GM21786 (cell line): ENCODE data around the gene GAS2L1.
"Not testable (repeated sequence)": the region's sequence is repeated elsewhere in the genome, so short reads cannot be mapped to it uniquely, and the experiment has no call there.

Experiments used
- ATAC-seq: cut with Tn5 transposase; IDR thresholded peaks from one replicate; pipeline ENCODE4 v1.9.1; 2021; ENCODE audit not compliant: unreplicated experiment

The GAS2L1 gene

GRCh38 chr22:29340566-29340965 lies 34.1 kb downstream of the GAS2L1 start:
- no peak for ATAC-seq

DNA sequence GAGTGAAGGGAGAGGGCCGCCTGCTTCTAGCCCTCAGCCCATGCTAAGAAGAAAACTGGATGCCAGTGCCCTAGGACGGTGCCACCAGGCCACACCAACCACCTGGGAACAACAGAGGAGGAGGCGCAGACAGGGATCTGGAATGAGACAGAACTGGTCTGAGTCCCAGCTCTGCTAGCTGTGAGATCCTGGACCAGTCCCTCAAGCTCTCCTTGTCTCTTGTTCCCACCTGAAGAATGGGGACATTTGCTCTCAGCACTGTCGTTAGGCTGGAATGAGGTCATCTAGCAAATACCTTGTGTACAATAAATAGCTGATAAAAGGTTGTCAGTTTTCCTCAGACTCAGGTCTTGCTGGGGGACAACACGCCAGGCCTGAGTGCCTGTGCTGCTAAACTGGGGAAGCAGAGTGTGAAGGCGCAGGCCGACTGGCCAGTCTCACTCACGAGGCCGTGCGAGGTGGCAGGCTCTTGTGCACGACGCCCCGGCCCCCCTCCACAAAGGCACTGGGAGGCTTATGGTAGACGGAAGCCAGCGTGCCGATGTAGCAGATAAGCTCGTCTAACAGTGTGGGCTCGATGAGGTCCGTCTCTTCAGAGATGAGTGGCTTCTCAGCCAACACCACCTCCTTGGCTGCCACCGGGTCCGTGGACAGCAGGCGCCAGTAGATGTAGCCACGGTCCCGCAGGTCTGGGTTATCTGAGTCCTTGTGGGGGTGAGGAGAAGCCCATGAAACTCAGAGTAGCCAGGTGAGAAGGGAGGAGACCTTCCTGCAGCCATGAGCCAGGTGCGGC lies 34.8 kb downstream of the GAS2L1 start:
- ATAC-seq, result no peak

DNA sequence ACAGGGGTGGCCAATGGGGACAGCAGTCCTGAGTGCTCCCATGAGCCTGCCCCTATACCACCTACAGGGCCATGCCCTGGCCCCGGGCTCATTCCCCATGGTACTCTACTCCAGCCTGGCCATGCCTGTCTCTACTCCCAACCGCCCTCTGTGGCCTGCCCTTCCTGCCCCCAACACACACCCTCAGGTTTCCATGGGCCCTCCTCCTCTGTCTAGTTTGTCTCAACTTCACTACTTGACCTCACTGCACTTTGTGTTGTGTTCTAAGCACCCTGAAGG lies 35.3 kb downstream of the GAS2L1 start:
- no peak for ATAC-seq

DNA sequence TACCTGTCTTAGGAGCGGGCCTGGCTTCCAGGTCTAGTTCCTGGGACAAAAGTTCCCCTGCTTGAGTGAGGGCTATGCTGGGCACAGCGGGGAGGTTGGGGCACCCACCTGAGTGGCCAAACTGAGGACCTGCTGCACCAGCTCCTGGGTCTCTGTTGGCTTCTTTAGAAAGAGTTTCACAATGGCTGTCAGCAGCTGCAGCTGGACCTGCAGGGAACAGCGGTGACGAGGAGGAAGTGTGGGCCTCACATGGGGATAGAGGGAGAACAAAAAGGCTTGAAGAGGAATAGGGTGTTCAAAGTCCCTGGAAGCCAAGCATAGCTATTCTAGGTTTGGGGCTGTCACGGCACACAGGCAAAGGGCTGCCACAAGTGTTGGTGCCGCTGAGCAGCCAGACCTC lies 35.7 kb downstream of the GAS2L1 start:
- no peak for ATAC-seq

DNA sequence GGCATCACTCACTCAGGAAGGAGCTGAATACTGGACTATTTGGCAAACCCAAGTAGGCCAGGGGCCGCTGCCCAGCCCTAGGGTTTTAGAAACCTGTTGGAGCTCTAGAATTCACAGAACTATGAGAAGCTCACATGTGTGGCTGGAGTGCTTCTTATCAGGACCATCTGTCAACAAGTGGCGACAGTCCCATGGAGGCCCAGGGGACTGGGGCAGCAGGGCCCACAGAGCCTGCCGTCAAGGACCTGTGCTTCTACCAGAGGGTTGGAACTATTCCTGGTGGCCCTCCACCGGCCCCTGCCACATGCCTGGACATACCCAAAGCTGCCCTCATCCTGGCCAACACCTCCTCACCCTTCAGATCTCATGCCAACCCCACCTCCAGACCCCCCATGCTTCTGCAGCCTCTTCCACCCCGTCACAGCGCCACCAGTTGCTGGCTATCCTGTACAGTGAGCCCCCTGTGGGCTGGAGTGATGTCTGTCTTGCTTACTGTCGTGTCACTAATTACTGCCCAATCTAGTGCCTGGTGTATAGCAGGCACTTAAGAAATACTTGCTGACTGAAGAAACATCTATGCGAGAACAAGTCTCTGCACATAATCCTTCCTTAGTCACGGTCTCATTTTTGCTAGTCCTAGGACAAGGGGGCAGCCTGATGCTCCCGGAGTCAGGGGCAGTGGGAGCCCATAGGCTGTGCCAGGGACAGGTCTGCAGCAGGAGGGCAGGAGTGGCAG lies 36.3 kb downstream of the GAS2L1 start:
- ATAC-seq, result no peak

DNA sequence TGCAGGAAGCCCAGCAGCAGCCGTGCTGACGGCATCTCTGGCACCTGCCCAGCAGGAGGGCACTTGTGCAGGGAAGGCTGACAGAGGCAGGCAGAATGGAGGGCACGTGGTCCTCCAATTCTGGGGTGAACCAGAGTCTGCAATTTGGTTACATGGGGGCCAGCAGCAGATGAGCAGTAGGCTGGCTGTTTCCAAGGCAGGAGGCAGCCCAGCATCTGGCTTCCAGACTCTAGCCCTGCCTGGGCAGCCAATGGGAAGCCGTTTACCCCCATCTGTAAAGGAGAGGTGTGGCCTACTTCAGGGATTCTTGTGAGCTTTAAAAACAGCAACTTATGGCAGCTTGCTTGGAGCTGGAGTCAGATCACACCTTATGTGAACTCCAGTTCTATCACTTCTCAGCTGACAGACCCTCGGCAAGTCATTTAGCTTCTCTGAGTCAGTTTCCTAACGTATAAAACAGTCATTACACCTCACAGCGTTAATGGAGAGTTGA lies 36.9 kb downstream of the GAS2L1 start:
- no peak for ATAC-seq

DNA sequence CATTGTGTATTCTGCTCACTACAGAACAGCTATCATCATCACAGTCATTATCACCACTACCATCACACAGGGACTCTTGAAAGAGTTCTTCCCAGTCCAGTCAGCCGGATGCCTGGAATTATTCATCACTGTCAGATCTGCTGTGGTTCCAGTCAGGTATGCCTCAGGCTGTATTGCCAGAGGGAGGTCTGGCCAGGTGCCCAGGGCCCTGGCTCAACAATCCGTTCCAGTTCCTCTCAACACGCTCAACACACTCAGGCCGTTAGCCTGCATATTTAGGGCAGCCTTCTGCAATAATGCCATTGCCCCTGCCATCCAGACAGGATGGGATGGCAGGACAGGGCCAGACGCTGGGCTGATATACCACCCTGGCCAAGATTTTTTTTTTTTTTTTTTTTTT lies 37.7 kb downstream of the GAS2L1 start:
- no peak for ATAC-seq

DNA sequence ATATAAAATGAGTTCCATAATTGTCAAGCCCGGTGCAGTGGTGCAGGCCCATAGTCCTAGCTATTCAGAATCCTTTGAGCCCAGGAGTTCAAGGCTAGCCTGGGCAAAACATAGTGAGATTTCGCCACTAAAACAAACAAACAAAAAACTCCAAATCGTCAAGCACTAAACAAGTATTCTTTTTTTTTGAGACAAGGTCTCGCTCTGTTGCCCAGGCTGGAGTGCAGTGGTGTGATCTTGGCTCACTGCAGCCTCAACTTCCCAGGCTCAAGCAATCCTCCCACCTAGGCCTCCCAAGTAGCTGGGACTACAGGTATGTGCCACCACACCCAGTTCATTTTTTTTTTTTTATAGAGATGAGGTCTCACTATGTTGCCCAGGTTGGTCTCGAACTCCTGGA lies 38.4 kb downstream of the GAS2L1 start:
- ATAC-seq, result not testable (repeated sequence)

- ATAC-seq, result no peak
These were observed 39.5 kb downstream of the GAS2L1 start for GRCh38 chr22:29345932-29346331.

GRCh38 chr22:29346659-29347058 lies 40.2 kb downstream of the GAS2L1 start:
- no peak for ATAC-seq

- ATAC-seq, result no peak
These were observed 41.6 kb downstream of the GAS2L1 start for GRCh38 chr22:29348041-29348440.

GRCh38 chr22:29348956-29349355 lies 42.5 kb downstream of the GAS2L1 start:
- ATAC-seq, result no peak

DNA sequence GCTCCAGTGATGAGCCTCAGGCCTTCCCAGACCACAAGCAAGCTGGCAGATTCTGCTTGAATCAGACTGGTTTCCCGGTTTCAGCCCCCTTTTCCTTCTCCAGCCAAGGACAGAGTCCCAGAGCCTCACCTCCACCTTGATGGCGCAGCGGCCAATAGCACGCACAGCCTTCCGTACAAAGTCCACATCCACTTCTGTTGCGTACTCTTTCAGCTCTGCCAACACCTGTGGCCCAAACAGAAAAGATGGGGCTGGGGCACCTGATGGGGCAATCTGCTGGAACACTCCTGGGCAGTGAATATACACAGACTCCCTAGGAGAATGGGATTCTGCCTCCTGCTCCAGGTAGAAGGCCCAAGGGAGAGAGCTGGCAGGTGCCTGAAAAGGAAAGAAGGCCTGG lies 44.6 kb downstream of the GAS2L1 start:
- no peak for ATAC-seq

GRCh38 chr22:29351891-29352290 lies 45.4 kb downstream of the GAS2L1 start:
- ATAC-seq, result no peak

- no peak for ATAC-seq
These were observed 46.3 kb downstream of the GAS2L1 start for GRCh38 chr22:29352778-29353177.

DNA sequence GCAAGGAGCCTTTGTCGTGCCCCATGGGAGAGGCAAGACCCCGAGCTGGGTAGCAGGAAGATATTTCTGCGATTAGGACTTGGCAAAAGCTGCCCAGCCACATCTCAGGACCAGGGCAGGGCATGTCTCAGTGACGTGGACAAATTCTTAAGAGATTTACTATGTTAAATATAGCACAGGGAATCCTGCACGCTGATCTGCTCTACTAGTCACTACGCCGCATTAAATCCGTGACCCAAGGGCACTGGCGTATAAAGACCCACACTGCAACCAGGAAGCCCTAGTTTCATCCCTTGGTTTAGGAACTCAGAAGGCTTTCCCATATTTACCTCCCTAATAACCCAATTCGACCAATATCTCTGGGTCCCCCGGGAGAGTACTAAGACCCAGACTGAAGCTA lies 46.8 kb downstream of the GAS2L1 start:
- ATAC-seq, result no peak

DNA sequence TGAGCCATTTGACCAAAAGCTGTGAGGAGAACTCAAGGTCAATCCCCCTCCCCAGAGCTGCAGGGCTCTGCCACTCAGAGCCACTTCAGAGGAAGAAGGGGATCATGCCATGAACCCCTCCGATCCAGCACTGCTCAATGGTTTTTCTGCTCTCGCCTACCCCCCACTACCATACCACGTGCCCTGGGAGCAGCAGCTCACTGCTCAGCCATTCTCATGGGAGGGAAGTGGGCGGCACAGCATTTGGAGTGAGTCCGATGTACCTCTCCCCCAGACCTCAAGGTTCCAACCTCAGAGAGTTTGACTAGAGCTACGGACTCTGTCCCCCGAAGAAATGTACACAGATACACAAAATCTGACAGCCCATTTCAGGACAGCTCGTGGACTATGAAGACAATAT lies 47.4 kb downstream of the GAS2L1 start:
- ATAC-seq, result no peak

DNA sequence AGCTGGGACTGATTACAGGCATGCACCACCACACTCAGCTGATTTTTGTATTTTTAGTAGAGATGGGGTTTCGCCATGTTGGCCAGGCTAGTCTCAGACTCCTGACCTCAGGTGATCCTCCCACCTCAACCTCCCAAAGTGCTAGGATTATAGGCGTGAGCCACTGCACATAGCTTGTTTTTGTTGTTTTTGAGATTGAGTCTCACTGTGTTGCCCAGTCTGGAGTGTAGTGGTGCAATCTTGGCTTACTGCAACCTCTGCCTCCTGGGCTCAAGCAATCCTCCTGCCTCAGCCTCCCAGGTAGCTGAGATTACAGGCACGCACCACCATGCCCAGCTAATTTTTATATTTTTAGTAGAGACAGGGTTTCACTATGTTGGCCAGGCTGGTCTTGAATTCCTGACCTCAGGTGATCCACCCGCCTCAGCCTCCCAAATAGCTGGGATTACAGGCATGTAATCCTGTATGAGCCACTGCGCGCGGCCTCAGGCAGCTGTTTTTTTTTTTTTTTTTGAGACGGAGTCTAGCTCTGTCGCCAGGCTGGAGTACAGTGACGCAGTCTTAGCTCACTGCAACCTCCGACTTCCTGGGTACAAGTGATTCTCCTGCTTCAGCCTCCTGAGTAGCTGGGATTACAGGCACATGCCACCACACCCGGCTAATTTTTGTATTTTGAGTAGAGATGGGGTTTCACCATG lies 50.9 kb downstream of the GAS2L1 start:
- ATAC-seq, result not testable (repeated sequence)

- no peak for ATAC-seq
These were observed 53.0 kb downstream of the GAS2L1 start for GRCh38 chr22:29359469-29359868.
